GM18873 (cell line): ENCODE results near the gene MAST4.

Source experiments
- ATAC-seq: cut with Tn5 transposase; IDR thresholded peaks from one replicate; pipeline ENCODE4 v1.9.1; 2021; ENCODE audit warnings: mild to moderate bottlenecking, moderate library complexity, moderate number of reproducible peaks; ENCODE audit not compliant: unreplicated experiment, low FRiP score

Gene MAST4

GRCh38 chr5:67140413-67140812, 544.2 kb downstream of the MAST4 start:
- ATAC-seq: no peak

GRCh38 chr5:67141644-67142043, 545.5 kb downstream of the MAST4 start:
- ATAC-seq: no peak

DNA sequence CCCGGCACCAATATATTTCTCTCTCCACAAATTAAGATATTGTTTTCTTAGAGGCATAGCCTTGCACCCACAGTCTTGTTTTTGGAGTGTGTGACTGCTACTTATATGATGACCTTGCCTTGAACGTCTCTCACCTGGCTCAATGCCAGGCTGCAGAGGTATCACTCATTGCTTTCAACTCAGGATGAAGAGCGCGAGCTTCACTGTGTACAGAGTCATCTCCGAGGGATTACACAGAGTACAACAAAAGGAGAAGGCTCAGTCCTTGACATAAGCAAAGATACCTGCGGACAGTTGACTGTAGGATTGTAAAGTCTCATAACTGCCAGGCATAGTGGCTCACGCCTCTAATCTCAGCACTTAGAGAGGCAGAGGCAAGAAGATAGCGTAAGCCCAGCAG, 546.6 kb downstream of the MAST4 start:
- ATAC-seq: no peak

- no peak for ATAC-seq
Measured at GRCh38 chr5:67143549-67143948, 547.4 kb downstream of the MAST4 start.

DNA sequence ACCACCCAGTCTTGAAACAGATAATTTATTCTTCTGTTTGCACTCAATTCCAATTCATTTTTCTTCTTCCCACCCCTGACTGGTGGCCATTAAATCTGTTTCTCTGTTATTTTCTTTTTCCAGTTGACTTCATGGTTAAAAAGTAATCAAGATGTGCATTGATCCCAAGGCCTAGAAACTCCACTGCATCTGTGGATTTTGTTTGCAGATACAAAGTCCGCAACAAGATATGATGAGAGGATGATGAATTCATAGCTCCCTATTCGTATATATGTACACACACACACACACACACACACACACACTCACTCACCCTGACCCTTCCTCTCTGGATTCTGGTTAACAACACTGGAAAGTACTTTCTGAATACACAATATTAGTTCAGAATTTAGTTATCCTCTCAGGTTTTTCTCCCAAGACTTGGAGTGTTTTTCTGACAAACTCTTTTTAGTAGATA, 548.0 kb downstream of the MAST4 start:
- no peak for ATAC-seq

DNA sequence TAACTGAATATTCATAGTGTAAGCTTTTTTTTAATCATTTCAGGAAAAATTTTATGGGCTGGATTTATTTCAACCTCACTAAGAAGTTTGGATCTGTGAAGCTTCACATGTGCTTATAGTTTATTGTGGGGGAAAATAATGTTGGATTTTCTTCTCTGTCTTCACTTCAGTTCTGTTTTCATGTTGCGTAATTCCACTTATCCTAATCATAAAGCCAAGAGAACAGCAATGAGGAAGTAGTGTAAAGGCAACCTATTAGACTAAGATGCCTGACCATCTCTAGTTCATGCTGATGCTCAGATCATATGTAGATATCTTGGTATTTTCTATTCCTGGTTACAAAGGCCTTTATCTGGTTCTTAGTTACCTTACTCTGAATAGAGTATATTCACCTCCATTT, 550.4 kb downstream of the MAST4 start:
- no peak for ATAC-seq

- ATAC-seq: no peak
Measured at GRCh38 chr5:67146981-67147380, 550.8 kb downstream of the MAST4 start.

DNA sequence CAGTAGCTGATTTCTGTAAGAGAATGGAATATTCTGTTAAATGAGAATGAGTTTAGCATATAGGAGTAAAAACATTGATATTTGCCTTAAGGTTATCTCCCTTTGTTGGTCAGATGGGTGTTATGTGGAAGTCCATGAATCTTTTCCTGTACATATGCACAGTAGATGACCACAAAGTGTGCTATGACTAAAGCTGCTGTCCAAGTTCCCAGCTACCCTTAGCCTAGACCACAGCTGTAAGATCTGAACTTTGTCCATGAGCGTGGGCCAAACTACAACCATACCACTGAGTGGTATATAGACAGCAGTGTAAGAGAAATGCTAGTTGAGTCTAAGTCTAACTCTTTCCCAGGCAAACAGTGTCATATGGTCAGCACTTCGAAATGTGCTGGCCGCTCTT, 551.6 kb downstream of the MAST4 start:
- ATAC-seq: no peak

DNA sequence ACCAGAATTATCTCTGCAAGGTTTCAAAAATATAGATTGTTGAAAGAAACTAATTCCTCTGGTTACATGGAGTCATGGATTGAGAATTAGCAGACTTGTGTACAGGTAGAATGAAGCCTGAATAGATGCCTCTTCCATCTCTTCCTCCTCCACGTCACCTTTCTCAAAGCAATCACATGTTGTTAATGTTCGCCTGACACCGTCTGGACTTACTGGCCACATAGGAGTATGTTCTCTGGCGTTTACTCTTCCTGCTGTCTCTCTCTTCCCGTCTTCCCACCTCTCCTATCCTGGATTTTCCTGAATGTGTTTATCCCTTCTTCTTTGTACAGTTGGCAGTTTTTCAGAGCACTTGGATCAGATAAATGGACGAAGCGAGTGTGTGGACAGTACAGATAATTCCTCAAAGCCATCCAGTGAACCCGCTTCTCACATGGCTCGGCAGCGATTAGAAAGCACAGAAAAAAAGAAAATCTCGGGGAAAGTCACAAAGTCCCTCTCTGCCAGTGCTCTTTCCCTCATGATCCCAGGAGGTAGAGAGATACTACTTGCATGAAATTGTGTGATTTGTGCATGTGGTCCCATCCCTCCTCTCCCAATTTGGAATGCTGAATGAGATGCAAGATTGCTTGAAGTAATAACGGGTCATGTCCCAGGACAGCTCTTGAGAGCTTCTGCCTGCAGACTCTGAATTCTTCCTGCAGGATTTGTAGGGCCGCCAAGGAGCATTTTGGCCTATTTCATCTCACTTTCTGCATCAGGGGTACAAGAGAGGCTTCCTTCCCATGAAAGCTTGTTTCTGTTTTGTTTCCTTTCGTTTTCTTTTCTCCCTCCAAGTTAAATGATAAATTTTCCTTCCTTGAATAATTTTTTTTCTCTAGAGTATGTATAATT, 553.1 kb downstream of the MAST4 start:
- no peak for ATAC-seq

- ATAC-seq: no peak
Measured at GRCh38 chr5:67149951-67150523, 553.8 kb downstream of the MAST4 start.

DNA sequence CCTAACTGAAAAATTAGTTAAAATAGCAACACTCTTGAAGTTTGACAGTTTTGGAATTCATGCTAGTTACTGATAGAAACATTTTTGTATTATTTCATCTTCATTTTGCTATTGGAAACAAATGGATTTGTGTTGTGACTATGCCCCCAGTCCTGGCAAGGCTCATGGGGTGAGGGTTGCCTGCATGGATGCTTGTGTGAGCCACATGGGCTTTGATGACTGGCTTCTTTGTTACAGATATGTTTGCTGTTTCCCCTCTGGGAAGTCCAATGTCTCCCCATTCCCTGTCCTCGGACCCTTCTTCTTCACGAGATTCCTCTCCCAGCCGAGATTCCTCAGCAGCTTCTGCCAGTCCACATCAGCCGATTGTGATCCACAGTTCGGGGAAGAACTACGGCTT, 556.2 kb downstream of the MAST4 start:
- ATAC-seq: no peak

DNA sequence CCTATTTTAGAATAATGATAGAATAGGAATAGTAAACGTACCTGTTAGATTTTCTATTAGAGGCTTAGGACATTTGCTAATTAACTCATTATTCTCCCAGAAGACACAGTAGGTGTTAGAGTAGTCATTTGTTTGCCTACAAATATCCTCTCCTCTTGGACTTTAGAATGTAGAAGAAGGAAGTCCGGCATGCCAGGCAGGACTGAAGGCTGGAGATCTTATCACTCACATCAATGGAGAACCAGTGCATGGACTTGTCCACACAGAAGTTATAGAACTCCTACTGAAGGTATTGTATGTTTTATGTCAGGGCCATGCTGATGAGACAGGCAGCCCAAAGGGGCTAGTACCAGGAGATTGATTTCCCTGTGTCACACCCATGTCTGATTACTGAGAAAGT, 557.1 kb downstream of the MAST4 start:
- ATAC-seq: no peak

GRCh38 chr5:67154556-67155206, 558.5 kb downstream of the MAST4 start:
- ATAC-seq: no peak

GRCh38 chr5:67156976-67157583, 560.9 kb downstream of the MAST4 start:
- no peak for ATAC-seq

GRCh38 chr5:67160272-67160671, 564.1 kb downstream of the MAST4 start:
- no peak for ATAC-seq

- ATAC-seq: no peak
Measured at GRCh38 chr5:67160985-67161384, 564.8 kb downstream of the MAST4 start.

- no peak for ATAC-seq
Measured at GRCh38 chr5:67161767-67162166, 565.6 kb downstream of the MAST4 start.

GRCh38 chr5:67163231-67163756, 567.1 kb downstream of the MAST4 start:
- no peak for ATAC-seq

DNA sequence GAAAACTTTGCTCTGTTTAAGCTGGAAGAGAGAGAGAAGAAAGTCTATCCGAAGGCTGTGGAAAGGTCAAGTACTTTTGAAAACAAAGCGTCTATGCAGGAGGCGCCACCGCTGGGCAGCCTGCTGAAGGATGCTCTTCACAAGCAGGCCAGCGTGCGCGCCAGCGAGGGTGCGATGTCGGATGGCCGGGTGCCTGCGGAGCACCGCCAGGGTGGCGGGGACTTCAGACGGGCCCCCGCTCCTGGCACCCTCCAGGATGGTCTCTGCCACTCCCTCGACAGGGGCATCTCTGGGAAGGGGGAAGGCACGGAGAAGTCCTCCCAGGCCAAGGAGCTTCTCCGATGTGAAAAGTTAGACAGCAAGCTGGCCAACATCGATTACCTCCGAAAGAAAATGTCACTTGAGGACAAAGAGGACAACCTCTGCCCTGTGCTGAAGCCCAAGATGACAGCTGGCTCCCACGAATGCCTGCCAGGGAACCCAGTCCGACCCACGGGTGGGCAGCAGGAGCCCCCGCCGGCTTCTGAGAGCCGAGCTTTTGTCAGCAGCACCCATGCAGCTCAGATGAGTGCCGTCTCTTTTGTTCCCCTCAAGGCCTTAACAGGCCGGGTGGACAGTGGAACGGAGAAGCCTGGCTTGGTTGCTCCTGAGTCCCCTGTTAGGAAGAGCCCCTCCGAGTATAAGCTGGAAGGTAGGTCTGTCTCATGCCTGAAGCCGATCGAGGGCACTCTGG, 567.8 kb downstream of the MAST4 start:
- no peak for ATAC-seq

- ATAC-seq: no peak
Measured at GRCh38 chr5:67164856-67165525, 568.8 kb downstream of the MAST4 start.
